Panc1 (cell line): ENCODE results near the gene CAPZA3. TPM values are rescaled to one million over a fixed set of nuclear protein-coding genes. Genes with fewer than 3 reads are reported as not detected.

Source experiments
- ATAC-seq: fragments of 200-7000 bp; cut with Tn5 transposase; 2 replicates; pipeline ENCODE4 v1.9.1; 2020; ENCODE audit warnings: mild to moderate bottlenecking, moderate library complexity
- BruUV-seq: library from RNA; stranded (reverse); fragments of 400-500 nt; replicated peaks from 2 replicates; lab custom pipeline; 2021; lab: Mats Ljungman, UMichigan
- CTCF ChIA-PET: fragments of 300-600 bp; sonication (Branson Sonifier 250); formaldehyde crosslinking; loops from one replicate; lab custom pipeline; 2022; ENCODE audit warnings: antibody characterized with exemption; lab: Charles Lee
- POLR2A ChIA-PET: fragments of 300-600 bp; sonication (Branson Sonifier 250); formaldehyde crosslinking; loops from one replicate; lab custom pipeline; 2022; ENCODE audit warnings: antibody characterized with exemption; lab: Charles Lee
- DNase-seq: peaks from one replicate; pipeline ENCODE4 v3.0.0-alpha.2; 2010; ENCODE audit warnings: low read depth, low spot score
- H3K27ac ChIP-seq: 2 replicates; pipeline ENCODE4 v1.5.1; 2011; ENCODE audit warnings: mild to moderate bottlenecking, low read length, inconsistent platforms
- H3K27me3 ChIP-seq: fragments of 200-500 bp; sonication (Bioruptor generic); 2 replicates; pipeline ENCODE4 v1.6.0; 2014; ENCODE audit warnings: low read length, inconsistent platforms; ENCODE audit not compliant: control insufficient read depth, insufficient read depth
- H3K36me3 ChIP-seq: fragments of 200-500 bp; sonication (Bioruptor generic); 2 replicates; pipeline ENCODE4 v1.5.1; 2014; ENCODE audit warnings: inconsistent platforms, mild to moderate bottlenecking, low read length, moderate library complexity; ENCODE audit not compliant: control insufficient read depth, insufficient read depth
- H3K4me1 ChIP-seq: 2 replicates; pipeline ENCODE4 v1.5.1; 2011; ENCODE audit warnings: inconsistent platforms, mild to moderate bottlenecking, low read length, moderate library complexity; ENCODE audit not compliant: control insufficient read depth, insufficient read depth
- H3K4me3 ChIP-seq, 2 experiments: 2 replicates each; pipeline ENCODE4 v1.5.1; 2011 to 2012; ENCODE audit warnings: low read depth in 2 of 2, low read length in 2 of 2, mild to moderate bottlenecking in 2 of 2, inconsistent platforms in 1 of 2, moderate library complexity in 1 of 2
- H3K9me3 ChIP-seq: fragments of 200-500 bp; sonication (Bioruptor generic); 2 replicates; pipeline ENCODE4 v1.5.1; 2014; ENCODE audit warnings: low read depth, mild to moderate bottlenecking, inconsistent platforms, low read length, moderate library complexity; ENCODE audit not compliant: control insufficient read depth, insufficient read depth
- CTCF ChIP-seq: fragments of 450-650 bp; IDR thresholded peaks from 2 replicates; pipeline ENCODE4 v1.5.1; 2017; ENCODE audit warnings: mild to moderate bottlenecking
- POLR2AphosphoS5 ChIP-seq: IDR thresholded peaks from 2 replicates; pipeline ENCODE4 v1.6.1; 2012; ENCODE audit warnings: mild to moderate bottlenecking, low read depth, low read length, moderate library complexity
- REST ChIP-seq, 2 experiments: IDR thresholded peaks; 2 replicates each; pipeline ENCODE4 v1.6.1; 2011 to 2012; ENCODE audit warnings: low read depth in 2 of 2, control low read depth in 1 of 2, low read length in 1 of 2, mild to moderate bottlenecking in 1 of 2, moderate library complexity in 1 of 2; ENCODE audit not compliant: insufficient read depth in 1 of 2
- SIN3A ChIP-seq: IDR thresholded peaks from 2 replicates; pipeline ENCODE4 v1.6.1; 2012; ENCODE audit warnings: low read depth, mild to moderate bottlenecking, low read length, moderate library complexity, borderline replicate concordance; ENCODE audit not compliant: insufficient read depth
- TCF7L2 ChIP-seq: IDR thresholded peaks from 2 replicates; pipeline ENCODE4 v1.6.1; 2011; ENCODE audit warnings: mild to moderate bottlenecking, low read depth, low read length, inconsistent platforms
- in situ Hi-C: cut with HindIII; loops from 2 replicates; pipeline ENCODE4 v1.10.0; 2016; ENCODE audit warnings: low sequenced_read_pairs, low pct_unique_long_range_greater_than_20kb
- intact Hi-C: fragments of 100-400 bp; cut with micrococcal nuclease; formaldehyde crosslinking; loops from one replicate; pipeline ENCODE4 v1.10.0; 2022; ENCODE audit not compliant: unreplicated experiment
- total RNA-seq: library from RNA; stranded (reverse); gene quantifications from one replicate; pipeline ENCODE4 v1.2.1, GENCODE V29; 2021; ENCODE audit not compliant: unreplicated experiment

The CAPZA3 gene
- total RNA-seq, 1 experiment from 2014 or later: not detected

DNA sequence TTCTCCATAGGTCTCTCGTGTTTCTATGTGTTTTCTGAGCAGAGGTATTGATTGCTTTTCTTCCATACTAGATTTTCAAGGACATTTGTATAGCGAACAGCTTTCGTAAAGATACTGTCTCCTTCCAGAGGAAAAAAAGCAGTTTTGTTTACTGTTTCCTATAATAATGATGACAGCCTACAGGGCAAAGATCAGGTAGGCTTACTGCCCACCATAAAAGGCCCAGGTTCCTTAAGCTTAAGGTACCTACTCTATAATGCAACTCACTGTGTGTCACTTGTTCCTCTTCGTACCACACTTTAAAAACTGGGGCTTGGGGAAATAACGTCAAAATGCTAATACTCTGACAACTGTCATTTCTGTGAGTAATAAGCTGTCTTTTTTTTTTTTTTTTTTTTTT is 6.8 kb upstream of the CAPZA3 start:
- Histone ChIP-seq H3K9me3 (no peaks in the 10 kb centered on the region), H3K27ac (no peak overlapping the region), H3K36me3 (no peaks in the 10 kb centered on the region), H3K27me3 (no peaks in the 10 kb centered on the region), H3K4me3 (no peak overlapping the region), H3K4me1 (no peaks in the 10 kb centered on the region)
- in situ Hi-C loops (no loop called here), intact Hi-C loops (no loop called here)
- ATAC-seq (no peak), DNase-seq (no peak)
- CTCF ChIA-PET: no interaction called here
- TF ChIP-seq SIN3A (no peak), POLR2AphosphoS5 (no peak), TCF7L2 (no peak), CTCF (no peak)
- no TSS peak for BruUV-seq
- POLR2A ChIA-PET: no interaction called here

GRCh38 chr12:18747895-18748294 is 10.0 kb downstream of the CAPZA3 start:
- Histone ChIP-seq H3K4me3 (no peak overlapping the region), H3K9me3 (no peaks in the 10 kb centered on the region), H3K27me3 (no peaks in the 10 kb centered on the region), H3K36me3 (no peaks in the 10 kb centered on the region), H3K27ac (no peak overlapping the region), H3K4me1 (no peaks in the 10 kb centered on the region)
- ChIA-PET POLR2A (no interaction called here), CTCF (no interaction called here)
- ATAC-seq (no peak), DNase-seq (no peak)
- TF ChIP-seq SIN3A: no peak
- TF ChIP-seq REST (IDR thresholded peaks at IDR 0.05; ENCODE audit: insufficient read depth in 1 of 2, low read depth in 2 of 2, low read length in 1 of 2): no peak
- TF ChIP-seq POLR2AphosphoS5: no peak
- TF ChIP-seq TCF7L2: no peak
- TF ChIP-seq CTCF: no peak
- no TSS peak for BruUV-seq
- in situ Hi-C loops: no loop called here
- intact Hi-C loops: no loop called here
